HG02852 (cell line): ENCODE results near the gene TMEM106A.
"Not testable (repeated sequence)": the region's sequence is repeated elsewhere in the genome, so short reads cannot be mapped to it uniquely, and the experiment has no call there.

Experiments
- ATAC-seq: cut with Tn5 transposase; IDR thresholded peaks from one replicate; pipeline ENCODE4 v1.9.1; 2021; ENCODE audit warnings: mild to moderate bottlenecking, moderate library complexity; ENCODE audit not compliant: unreplicated experiment

Gene TMEM106A

DNA sequence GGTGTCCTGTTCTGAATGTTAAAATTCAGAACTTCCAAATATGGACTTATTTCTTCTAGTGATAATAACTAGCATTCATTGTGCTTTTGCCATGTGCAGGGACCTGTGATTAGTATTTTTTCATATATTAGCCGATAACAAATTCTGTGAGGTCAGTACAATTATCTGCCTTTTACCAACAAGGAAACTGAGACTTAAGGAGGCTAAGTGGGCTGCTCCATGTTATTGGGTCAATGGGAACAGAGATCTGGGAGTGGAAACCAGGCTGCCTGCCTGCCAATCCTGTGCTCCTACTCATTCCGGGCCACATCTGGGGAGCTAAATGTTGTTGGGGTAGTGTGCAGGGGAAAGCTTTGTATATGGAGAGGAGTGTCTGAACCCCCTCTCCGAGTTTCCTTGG, 3.7 kb downstream of the TMEM106A start:
- no peak for ATAC-seq

DNA sequence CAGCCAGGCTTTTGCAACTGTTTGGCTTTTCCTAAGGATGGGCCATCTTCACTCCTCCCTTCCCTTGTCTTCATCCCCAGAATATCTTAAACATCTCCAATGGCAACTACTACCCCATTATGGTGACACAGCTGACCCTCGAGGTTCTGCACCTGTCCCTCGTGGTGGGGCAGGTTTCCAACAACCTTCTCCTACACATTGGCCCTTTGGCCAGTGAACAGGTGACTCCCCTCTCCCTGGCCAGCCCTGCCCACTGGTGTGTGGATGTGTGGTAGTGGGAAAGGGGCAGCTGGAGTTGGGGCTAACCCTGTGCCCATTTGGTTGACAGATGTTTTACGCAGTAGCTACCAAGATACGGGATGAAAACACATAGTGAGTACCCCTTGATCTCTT, 4.7 kb downstream of the TMEM106A start:
- no peak for ATAC-seq

DNA sequence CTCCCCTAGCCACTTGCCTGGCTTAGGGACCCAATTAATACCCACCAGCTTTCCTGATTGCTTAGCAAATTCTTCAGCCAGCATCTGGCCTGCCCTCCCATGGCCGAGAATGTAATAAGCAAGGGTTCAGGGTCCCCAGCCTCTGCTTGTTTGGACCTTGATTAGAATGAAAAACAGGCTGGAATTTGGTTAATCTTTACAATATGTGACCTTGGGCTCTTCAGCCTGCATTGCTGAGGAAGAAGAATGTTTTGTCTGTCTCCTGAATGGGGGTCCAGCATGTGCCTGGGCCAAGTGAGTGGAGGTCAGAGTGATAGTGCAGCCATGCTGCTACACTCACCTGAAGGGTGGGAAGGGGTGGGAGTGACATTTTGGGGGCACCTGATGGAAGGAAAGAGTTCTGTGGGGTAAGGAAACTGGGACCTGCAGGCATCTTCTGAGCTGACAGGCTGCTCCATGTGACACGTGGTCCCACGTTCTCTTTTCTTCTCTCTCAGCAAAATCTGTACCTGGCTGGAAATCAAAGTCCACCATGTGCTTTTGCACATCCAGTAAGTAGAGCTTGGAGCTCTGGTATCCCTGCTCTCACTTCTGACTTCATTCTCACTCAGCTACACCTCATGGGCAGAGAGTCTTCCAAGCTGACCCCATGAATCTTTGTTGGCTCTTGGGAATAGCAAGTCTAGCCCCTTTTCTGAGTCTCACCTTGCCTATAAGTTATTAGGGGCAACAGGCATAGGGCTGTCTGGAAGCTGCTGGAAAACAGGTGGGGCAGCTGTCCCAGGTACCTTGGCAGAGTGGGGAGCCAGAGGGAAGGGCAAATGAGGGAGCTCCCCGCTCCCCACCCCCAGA, 5.3 kb downstream of the TMEM106A start:
- no peak for ATAC-seq

DNA sequence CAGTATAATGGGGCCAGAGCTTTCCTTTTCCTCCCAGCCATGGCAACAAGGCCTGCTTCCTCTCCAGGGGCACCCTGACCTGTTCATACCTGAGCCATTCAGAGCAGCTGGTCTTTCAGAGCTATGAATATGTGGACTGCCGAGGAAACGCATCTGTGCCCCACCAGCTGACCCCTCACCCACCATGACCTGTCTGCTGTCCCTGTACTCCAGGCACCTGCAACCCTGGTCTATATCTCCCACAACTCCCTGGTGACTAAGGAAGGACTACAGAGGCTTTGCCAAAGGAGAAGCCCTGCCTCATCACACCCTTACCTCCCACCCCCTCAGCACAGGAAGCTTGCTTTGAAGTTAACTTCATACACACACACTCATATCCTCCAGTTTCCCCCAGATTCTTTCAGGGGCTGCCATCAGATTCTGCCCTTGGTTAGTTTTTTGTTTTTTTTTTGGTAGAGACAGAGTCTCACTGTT, 6.0 kb downstream of the TMEM106A start:
- ATAC-seq, result no peak

DNA sequence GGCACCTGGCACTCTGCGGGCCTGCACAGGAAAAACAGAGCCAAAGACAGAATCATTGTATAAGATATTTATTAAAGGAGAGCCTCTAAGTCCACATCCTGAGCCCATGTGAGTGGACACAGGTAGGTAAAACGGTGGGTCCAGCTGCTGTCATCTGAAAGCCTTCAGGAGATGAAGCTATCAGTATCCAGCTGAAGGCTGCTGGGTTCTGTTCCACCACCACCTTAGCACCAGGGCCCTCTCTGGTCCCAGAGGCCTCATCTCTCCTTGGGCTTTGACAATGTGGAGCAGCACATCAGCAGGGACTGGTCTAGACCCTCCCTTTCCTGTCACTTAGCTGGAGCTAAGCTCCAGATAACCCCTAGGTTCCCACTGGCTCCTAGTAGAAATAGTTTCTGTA, 7.3 kb downstream of the TMEM106A start:
- ATAC-seq, result no peak

DNA sequence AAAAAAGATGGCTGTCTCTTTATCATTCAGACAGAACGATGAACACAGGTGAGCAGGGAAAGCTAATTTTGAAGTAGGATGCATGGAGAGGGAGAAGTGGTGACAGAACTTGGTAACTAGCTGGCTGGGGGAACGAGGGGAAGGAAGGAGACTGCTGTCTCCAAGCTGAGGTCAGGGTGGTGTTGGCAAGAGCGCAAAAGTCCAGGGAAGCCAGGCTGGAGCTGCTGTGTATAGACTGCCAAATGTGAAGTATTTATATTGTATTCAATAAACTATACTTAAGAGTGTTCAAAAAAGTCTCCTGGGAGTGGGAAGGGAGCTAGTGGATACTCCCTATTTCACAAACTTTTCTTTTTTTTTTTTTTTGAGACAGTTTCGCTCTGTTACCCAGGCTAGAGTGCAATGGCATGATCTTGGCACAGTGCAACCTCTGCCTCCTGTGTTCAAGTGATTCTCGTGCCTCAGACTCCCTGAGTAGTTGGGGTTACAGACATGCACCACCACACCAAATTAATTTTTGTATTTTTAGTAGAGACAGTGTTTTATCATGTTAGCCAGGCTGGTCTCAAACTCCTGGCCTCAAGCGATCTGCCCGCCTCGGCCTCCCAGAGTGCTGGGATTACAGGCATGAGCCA, 8.2 kb downstream of the TMEM106A start:
- ATAC-seq, result no peak

DNA sequence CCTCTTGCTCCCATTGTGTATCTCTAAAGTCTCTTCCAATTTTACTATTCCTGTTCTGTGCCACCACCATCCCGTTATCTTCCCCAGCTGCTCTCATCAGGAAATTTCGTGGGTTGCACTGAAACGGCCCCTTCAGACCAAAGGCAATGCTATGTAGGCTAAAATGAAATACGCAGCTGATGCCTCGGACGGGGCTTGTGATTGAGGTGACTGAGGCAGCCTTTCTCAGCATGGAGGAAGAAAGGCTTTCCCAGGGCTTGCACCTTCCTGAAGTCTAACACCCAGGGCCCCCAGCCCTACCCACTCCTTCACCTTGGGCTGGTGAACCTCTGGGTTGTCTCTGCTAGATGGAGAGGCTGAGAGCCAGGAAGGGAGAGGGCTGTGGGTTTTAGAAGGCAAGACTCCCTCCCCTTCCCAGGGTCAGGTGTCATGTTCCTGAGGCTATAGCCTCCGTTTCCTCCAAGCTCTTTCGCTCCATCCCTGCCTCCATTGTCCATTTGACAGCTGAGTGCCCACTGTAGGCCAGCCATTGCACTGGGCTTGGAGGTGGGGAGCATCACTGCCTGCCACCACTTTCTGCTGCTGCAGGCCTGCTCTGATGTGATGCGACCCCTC, 8.9 kb downstream of the TMEM106A start:
- ATAC-seq, result no peak

DNA sequence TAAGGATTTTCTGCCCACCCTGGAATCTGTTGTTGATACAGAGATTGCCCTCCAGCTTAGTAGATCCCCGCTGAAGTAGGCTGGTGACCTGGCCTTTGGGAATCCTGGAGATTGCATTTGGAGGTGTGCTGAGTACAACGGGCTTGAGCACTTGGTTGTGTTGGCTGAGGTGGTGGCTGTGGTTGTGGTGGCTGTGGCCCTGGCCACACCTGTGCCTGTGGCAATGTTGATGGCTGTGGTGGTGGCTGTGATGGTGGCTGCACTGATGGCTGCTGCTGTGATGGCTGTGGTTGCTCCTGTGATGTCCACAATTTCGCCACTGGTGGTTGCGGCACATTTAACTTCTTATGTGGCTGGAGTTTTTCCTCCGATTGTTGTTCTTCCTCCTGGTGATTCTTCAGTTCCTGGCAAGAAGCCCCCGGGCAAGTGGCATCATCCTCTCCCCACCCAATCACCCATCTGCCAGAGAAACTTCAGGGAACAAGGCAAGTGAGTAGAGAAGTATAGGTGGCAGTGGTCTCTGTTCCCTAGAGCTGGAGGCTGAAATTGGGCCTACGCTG, 12.6 kb downstream of the TMEM106A start:
- no peak for ATAC-seq

DNA sequence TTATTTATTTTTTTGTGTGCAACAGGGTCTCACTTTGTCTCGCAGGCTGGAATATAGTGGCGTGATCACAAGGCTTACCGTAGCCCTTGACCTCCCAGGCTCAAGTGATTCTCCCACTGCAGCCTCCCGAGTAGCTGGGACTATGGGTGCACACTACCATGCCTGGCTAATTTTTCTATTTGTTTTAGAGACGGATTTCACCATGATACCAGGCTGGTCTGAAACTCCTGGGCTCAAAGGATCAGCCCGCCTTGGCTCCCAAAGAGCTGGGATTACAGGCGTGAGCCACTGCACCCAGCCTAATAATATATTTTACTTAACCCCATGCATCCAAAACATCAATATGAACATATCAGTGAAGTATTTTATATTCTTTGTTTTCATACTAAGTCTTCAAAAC, 14.7 kb downstream of the TMEM106A start:
- no peak for ATAC-seq

DNA sequence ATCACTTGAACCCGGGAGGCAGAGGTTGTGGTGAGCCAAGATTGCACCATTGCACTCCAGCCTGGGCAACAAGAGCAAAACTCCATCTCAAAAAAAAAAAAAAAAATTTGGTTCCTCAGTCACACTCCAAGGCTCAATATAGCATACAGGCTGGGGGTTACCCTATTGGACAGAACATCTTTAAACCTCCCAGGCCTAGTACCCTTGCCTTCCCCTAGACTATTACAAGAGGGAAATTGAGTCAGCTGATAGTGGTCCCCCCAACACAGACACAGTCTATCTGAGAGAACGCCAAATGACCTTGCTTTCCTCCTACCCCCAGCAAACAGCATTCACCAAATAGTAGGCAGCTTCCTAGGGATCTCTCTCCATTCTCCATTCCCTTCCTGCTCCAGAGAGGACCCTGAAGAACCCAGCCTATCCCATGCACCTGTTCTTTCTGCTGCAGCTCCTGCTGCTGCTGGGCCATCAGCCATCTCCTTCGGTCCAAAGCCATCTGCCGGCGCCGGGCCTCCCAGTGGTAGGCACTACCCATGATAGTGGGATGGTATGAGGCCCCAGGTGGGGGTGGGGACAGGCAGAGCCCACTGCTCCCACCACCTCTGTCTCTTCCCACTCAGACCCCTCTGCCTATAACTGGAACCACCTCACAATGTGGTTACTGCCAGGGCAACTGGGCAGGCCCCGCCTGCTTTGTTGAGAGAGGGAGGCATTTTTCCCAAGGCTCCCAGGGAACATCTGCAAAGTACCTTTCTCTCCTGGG, 16.5 kb downstream of the TMEM106A start, which contains the start of gene CCDC200:
TSS of gene CCDC200 (minus strand) at position 604 of the 763 bp plus-strand sequence. CDS start at position 535, 69 bp downstream.
- ATAC-seq, result not testable (repeated sequence)

DNA sequence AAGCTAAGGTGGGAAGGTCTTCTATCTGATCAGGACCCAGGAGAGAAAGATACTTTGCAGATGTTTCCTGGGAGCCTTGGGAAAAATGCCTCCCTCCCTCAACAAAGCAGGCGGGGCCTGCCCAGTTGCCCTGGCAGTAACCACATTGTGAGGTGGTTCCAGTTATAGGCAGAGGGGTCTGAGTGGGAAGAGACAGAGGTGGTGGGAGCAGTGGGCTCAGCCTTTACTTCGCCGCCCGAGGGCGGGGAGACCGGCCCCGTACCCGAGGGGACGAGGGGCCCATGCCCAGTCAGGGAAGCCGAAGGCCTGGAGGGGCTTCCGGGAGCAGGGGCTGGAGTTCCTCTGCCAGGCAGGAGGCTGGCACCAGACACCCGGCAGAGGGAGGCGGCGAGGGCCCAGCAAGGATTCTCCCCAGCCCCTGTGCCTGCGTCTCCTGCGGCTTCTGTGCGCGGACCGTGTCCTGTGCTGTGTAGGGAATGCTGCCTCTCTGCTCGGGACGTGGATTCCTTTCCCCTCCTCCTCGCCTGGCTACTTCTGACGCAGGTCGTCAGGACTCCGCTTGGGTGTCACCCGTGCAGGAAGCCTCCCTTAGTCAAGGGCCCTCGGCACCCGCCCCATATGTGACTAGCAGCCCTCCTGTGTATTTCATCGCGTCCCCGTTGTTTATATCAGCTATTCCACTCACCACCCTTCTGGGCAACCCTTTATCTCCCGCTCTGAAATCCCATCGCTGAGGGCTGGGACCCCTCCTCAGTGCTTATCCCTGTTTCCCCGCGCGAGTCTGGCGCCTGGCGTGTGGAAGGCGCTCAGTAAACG, 19.7 kb downstream of the TMEM106A start:
- ATAC-seq, result not testable (repeated sequence)

DNA sequence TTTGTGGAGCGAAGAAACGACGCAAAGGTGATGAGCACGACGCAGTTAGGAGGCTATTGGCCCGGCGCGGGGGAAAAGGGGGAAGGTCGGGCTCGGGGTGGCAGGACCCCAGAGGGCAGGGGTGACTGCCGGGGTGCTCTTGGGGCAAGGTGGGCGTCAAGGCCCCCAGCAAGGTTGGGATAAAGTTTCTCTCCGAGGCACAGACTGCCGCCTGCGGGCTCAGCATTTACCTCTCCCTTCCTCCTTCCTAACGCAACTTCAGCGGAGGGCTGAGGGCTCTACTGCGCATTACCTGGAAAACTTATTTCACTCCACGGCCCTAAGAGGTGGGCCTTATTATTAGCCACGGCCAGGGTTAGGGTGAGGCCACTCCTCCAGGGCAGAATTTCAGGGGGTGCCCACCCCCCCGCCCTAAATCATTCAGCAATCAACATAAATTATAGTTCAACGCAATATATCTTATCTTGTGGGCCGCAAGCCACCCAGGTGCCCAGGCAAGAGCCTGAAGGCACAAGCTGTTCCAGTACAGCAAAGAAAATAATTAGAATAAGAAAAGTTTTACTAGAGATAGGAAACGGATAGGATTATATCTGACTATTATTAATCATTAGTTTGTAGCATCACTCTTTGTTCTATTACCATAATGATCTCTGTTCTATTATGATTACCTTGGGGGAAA, 20.5 kb downstream of the TMEM106A start:
- ATAC-seq, result not testable (repeated sequence)

DNA sequence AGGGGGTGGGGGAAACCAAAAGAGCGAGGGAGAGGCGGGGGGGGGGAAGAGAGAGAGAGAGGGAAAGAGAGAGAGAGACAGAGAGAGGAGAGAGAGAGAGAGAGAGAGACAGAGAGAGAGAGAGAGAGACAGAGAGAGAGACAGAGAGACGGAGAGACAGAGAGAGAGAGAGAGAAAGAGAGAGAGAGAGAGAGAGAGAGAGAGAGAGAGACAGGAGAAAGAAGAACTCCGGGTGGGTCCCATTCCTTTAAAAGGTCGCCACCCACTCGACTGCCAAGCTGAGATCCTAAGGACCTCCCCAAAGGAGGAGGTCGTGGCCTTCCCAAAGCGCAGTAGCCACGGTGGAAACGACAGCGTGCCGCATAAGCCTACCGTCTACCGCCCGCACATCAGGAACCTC, 21.6 kb downstream of the TMEM106A start:
- not testable (repeated sequence) for ATAC-seq

DNA sequence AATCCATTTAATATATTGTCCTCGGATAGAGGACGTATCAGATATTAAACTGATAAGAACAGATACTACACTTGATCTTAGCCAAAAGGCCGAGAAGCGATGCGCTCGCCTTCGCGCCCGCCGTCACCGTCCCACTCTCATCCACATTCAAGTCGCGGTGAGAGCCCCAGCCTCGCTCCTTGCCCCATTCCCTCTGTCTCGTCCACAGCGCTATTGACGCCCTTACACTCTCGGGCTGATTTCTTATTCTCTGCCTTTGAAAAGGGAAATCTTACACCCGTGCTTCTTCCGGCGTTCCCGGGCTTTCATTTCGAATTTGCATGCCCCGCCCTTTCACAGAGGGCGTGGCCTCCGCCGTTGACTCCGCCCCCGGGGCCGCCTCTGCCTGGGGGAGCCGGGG, 22.2 kb downstream of the TMEM106A start, which contains the start of gene RNU2-1:
TSS of gene RNU2-1 (minus strand) at position 101 of the 400 bp plus-strand sequence.
- not testable (repeated sequence) for ATAC-seq

DNA sequence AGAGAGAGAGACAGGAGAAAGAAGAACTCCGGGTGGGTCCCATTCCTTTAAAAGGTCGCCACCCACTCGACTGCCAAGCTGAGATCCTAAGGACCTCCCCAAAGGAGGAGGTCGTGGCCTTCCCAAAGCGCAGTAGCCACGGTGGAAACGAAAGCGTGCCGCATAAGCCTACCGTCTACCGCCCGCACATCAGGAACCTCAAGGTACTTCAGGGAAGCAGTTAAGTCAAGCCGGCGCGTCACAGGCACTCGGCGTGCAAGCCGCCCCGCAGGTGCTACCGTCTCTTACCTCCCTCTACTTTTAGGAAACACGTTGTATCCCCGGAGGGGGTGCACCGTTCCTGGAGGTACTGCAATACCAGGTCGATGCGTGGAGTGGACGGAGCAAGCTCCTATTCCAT, 27.9 kb downstream of the TMEM106A start:
- not testable (repeated sequence) for ATAC-seq

DNA sequence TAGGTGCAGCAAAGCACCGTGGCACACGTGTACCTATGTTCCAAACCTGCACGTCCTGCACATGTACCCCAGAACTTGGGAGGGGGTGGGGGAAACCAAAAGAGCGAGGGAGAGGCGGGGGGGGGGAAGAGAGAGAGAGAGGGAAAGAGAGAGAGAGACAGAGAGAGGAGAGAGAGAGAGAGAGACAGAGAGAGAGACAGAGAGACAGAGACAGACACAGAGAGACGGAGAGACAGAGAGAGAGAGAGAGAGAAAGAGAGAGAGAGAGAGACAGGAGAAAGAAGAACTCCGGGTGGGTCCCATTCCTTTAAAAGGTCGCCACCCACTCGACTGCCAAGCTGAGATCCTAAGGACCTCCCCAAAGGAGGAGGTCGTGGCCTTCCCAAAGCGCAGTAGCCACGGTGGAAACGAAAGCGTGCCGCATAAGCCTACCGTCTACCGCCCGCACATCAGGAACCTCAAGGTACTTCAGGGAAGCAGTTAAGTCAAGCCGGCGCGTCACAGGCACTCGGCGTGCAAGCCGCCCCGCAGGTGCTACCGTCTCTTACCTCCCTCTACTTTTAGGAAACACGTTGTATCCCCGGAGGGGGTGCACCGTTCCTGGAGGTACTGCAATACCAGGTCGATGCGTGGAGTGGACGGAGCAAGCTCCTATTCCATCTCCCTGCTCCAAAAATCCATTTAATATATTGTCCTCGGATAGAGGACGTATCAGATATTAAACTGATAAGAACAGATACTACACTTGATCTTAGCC, 29.1 kb downstream of the TMEM106A start:
- not testable (repeated sequence) for ATAC-seq

DNA sequence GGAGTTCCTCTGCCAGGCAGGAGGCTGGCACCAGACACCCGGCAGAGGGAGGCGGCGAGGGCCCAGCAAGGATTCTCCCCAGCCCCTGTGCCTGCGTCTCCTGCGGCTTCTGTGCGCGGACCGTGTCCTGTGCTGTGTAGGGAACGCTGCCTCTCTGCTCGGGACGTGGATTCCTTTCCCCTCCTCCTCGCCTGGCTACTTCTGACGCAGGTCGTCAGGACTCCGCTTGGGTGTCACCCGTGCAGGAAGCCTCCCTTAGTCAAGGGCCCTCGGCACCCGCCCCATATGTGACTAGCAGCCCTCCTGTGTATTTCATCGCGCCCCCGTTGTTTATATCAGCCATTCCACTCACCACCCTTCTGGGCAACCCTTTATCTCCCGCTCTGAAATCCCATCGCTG, 34.8 kb downstream of the TMEM106A start:
- not testable (repeated sequence) for ATAC-seq
